Measurements from ENCODE around the gene TIMM29.

Gene TIMM29

GRCh38 chr19:10924597-10924996, 4.0 kb upstream of the TIMM29 start:
- Histone ChIP-seq H3K9me3 (ENCODE audit: insufficient read depth, low read length) (no peaks in the 10 kb centered on the region), H3K9me2 (replicated peaks; ENCODE audit: insufficient read depth, low read length) (no peaks in the 10 kb centered on the region), H3K4me2 (ENCODE audit: low read depth, low read length, poor library complexity, severe bottlenecking) (no peak overlapping the region), H3K36me3 (ENCODE audit: low read length) (no peaks in the 10 kb centered on the region), H3K9ac (ENCODE audit: low read length) (no peak overlapping the region), H3K79me2 (ENCODE audit: insufficient read depth, low read length) (peaks cover 7% of the 10 kb centered on the region), H3K4me3 (ENCODE audit: insufficient read depth, low read length, poor library complexity, severe bottlenecking) (no peak overlapping the region), H3F3A (ENCODE audit: insufficient read depth) (0 out of 2 replicates have a peak, but pooled peaks cover 3% of the 10 kb centered on the region), H4K20me1 (ENCODE audit: low read depth, low read length) (no peaks in the 10 kb centered on the region), H3K27me3 (ENCODE audit: low read length) (no peaks in the 10 kb centered on the region), H3K27ac (ENCODE audit: low read depth, low read length) (no peak overlapping the region), H2AFZ (ENCODE audit: low read depth, low read length, severe bottlenecking) (no peak overlapping the region)
- TF ChIP-seq EZH2phosphoT487 (conservative IDR thresholded peaks at IDR 0.05; ENCODE audit: low read length) = no peak
- TF ChIP-seq, protein P1, sequence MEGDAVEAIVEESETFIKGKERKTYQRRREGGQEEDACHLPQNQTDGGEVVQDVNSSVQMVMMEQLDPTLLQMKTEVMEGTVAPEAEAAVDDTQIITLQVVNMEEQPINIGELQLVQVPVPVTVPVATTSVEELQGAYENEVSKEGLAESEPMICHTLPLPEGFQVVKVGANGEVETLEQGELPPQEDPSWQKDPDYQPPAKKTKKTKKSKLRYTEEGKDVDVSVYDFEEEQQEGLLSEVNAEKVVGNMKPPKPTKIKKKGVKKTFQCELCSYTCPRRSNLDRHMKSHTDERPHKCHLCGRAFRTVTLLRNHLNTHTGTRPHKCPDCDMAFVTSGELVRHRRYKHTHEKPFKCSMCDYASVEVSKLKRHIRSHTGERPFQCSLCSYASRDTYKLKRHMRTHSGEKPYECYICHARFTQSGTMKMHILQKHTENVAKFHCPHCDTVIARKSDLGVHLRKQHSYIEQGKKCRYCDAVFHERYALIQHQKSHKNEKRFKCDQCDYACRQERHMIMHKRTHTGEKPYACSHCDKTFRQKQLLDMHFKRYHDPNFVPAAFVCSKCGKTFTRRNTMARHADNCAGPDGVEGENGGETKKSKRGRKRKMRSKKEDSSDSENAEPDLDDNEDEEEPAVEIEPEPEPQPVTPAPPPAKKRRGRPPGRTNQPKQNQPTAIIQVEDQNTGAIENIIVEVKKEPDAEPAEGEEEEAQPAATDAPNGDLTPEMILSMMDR (IDR thresholded peaks at IDR 0.05; ENCODE audit: insufficient read depth, low read length, poor library complexity, severe bottlenecking) = no peak

DNA sequence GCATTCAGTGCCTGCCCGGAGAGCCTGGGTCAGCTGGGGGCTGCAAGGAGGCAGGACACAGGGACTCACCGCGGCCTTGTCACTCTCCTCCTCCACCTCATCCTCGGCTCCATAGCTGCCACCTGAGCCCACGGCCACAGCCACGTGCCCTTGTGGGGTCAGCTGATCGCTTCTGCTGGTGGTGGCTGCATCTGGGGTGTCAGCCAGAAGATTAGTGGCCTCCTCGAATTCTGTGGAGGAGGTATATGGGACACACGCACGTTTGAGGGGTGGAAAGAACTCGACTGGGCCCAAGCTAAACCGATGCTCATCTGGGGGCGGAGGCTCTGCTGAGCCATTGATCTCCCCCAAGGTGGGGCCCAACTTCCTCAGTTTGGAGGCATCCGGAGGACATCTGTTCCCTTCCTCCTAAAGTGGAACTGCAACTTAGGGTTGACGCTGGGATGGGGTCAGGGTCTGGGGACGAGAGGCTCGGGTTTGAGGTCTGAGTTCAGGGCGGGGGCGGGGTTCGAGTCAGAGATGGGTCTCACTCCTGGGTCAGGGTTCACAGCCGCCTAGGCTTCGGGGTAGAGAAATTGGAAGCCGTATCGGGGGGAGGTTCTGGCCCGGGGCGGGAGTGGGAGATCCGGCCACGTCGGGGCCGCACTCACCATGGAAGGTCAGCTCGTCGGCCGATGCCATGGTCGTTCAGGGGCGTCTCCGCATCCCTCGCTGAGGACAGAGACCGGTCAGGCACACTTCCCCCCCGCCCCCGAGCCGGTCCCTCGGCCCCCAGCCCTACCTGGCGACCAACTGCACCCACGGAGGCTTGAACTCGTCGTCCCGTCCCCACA, 665 bp upstream of the TIMM29 start:
- Histone ChIP-seq H3K9me3 (ENCODE audit: insufficient read depth, low read length) (no peaks in the 10 kb centered on the region), H3K9me2 (replicated peaks; ENCODE audit: insufficient read depth, low read length) (no peaks in the 10 kb centered on the region), H3K4me3 (ENCODE audit: insufficient read depth, low read length, poor library complexity, severe bottlenecking) (peak overlapping the region; percentile 82), H2AFZ (ENCODE audit: low read depth, low read length, severe bottlenecking) (peak overlapping the region; percentile 55), H3K4me2 (ENCODE audit: low read depth, low read length, poor library complexity, severe bottlenecking) (peak overlapping the region; percentile 70), H3K9ac (ENCODE audit: low read length) (peak overlapping the region; percentile 74), H3K79me2 (ENCODE audit: insufficient read depth, low read length) (peaks cover 30% of the 10 kb centered on the region), H3K36me3 (ENCODE audit: low read length) (no peaks in the 10 kb centered on the region), H3K27ac (ENCODE audit: low read depth, low read length) (no peak overlapping the region; the same call in 1 of the 2 replicates), H4K20me1 (ENCODE audit: low read depth, low read length) (no peaks in the 10 kb centered on the region; the same call in 1 of the 2 replicates), H3K27me3 (ENCODE audit: low read length) (no peaks in the 10 kb centered on the region), H3F3A (ENCODE audit: insufficient read depth) (0 out of 2 replicates have a peak, but pooled peaks cover 3% of the 10 kb centered on the region)
- no peak for TF ChIP-seq EZH2phosphoT487 (conservative IDR thresholded peaks at IDR 0.05; ENCODE audit: low read length)
- TF ChIP-seq, protein P1 (IDR thresholded peaks at IDR 0.05; ENCODE audit: insufficient read depth, low read length, poor library complexity, severe bottlenecking) = no peak

DNA sequence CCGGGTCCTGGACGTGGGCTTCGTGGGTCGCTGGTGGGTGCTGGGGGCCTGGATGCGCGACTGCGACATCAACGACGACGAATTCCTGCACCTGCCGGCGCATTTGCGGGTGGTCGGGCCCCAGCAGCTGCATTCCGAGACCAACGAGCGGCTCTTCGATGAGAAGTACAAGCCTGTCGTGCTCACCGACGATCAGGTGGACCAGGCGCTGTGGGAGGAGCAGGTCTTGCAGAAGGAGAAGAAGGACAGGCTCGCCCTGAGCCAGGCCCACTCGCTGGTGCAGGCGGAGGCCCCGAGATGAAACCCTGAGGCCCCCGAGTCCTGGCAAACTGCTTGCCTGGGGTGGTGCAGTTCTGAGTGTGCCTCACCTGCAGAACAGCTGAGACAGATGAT, 787 bp downstream of the TIMM29 start:
- Histone ChIP-seq H3K9ac (ENCODE audit: low read length) (peak overlapping the region; percentile 74), H3K4me2 (ENCODE audit: low read depth, low read length, poor library complexity, severe bottlenecking) (peak overlapping the region; percentile 70), H4K20me1 (ENCODE audit: low read depth, low read length) (no peaks in the 10 kb centered on the region; the same call in 1 of the 2 replicates), H3K36me3 (ENCODE audit: low read length) (no peaks in the 10 kb centered on the region), H3K4me3 (ENCODE audit: insufficient read depth, low read length, poor library complexity, severe bottlenecking) (peak overlapping the region; percentile 82), H3K27ac (ENCODE audit: low read depth, low read length) (0 out of 2 replicates have a peak overlapping the region, but pooled peaks have one; percentile 44), H3K9me2 (replicated peaks; ENCODE audit: insufficient read depth, low read length) (no peaks in the 10 kb centered on the region), H3K79me2 (ENCODE audit: insufficient read depth, low read length) (peaks cover 33% of the 10 kb centered on the region), H3K9me3 (ENCODE audit: insufficient read depth, low read length) (no peaks in the 10 kb centered on the region), H3F3A (ENCODE audit: insufficient read depth) (peaks cover 3% of the 10 kb centered on the region; the same call in 1 of the 2 replicates), H3K27me3 (ENCODE audit: low read length) (no peaks in the 10 kb centered on the region), H2AFZ (ENCODE audit: low read depth, low read length, severe bottlenecking) (peak overlapping the region; percentile 55)
- no peak for TF ChIP-seq EZH2phosphoT487 (conservative IDR thresholded peaks at IDR 0.05; ENCODE audit: low read length)
- TF ChIP-seq, protein P1 (IDR thresholded peaks at IDR 0.05; ENCODE audit: insufficient read depth, low read length, poor library complexity, severe bottlenecking) = no peak

Measured in SU-DHL-6 (cell line).